ENCODE measurements around the gene RPL5.

The RPL5 gene

DNA sequence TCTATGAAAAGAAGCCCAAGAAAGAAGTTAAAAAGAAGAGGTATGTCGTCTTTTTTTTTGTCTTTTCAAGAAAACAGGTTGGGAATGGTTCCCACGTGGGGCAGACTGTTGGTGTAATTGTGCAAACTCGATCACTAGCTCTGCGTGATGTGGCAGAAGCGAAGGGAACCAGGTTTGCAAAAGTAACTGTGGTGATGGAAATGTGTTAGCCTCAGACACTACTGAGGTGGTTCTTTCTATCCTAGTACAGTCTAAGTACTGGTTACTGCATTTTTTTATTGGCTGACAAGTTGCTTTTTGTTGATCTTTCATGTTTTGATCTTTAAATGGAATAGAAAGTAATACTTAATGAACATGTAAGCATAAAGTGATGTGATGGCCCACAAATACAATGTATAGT, 8.8 kb downstream of the RPL5 start:
- no peak for DNase-seq (ENCODE audit: low read depth)
- in situ Hi-C loops (cut with HindIII; ENCODE audit: low sequenced_read_pairs), result no loop called here
- no peak overlapping the region for H3K4me3 ChIP-seq (ENCODE audit: low read depth, low read length)
- TF ChIP-seq, protein P1, sequence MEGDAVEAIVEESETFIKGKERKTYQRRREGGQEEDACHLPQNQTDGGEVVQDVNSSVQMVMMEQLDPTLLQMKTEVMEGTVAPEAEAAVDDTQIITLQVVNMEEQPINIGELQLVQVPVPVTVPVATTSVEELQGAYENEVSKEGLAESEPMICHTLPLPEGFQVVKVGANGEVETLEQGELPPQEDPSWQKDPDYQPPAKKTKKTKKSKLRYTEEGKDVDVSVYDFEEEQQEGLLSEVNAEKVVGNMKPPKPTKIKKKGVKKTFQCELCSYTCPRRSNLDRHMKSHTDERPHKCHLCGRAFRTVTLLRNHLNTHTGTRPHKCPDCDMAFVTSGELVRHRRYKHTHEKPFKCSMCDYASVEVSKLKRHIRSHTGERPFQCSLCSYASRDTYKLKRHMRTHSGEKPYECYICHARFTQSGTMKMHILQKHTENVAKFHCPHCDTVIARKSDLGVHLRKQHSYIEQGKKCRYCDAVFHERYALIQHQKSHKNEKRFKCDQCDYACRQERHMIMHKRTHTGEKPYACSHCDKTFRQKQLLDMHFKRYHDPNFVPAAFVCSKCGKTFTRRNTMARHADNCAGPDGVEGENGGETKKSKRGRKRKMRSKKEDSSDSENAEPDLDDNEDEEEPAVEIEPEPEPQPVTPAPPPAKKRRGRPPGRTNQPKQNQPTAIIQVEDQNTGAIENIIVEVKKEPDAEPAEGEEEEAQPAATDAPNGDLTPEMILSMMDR (IDR thresholded peaks at IDR 0.05; ENCODE audit: low read depth, low read length, missing control alignments), result no peak

DNA sequence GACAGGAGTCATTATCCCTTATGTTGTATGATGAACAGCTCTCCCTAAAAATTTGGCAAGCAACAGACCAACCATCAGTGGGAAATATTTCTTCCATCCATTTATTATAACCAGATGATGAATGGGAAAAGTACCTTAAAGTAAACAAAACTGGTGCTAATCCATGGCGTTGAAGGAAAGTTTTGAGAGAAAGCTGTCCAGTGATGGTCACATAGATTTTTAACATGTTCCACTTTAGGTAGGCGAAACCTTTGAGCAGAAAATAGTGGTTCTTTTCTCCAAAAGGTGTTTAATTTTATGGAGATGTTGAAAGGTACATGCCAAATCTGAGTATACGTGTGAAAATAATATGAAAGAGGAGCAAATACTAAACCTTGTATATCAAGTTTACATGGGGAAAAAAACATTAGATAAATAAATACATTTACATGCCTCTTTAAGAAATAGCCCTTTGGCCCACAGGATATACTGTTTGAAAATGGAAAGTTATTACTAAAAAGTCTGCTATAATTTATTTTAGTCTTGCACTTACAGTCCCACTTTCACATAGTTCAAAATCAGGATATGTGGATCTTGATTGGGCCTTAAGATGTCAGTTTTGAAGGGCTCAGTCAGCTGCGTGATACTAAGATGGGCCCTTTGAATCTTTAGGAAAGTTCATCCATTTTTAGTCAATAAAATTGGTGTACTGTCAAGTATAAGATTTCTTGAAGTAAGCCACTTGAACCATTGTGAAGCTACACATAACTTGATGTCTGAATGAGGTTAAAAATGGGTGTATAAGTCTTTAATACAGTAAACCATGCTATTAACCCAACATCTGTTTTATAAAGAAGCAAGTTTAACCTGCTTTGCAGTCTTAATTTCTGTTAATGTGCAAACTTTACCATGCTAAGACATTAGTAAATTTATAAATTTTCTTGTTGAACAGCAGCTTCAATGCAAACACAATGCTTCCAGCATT, 10.5 kb downstream of the RPL5 start:
- no peak overlapping the region for H3K4me3 ChIP-seq (ENCODE audit: low read depth, low read length)
- in situ Hi-C loops (cut with HindIII; ENCODE audit: low sequenced_read_pairs), result no loop called here
- no peak for DNase-seq (ENCODE audit: low read depth)
- TF ChIP-seq, protein P1 (IDR thresholded peaks at IDR 0.05; ENCODE audit: low read depth, low read length, missing control alignments), result no peak

DNA sequence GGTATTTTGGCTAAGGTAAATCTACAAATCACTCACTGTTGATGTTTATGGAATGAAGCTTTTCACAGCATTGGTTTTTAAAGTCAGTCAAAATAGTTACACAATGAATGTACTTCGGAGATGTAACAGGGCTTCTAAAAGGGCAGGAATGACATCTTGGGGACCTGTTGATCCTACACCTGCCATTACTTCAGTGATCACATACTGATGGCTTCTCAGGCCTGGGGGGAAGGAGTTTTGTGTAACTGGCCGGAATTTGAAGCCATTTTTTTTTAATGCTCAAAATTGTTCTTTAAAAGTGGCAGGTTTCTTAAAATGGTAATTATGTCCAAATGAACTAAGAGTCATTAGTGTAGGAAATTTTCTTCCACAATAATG, 11.2 kb downstream of the RPL5 start:
- in situ Hi-C loops (cut with HindIII; ENCODE audit: low sequenced_read_pairs), result no loop called here
- TF ChIP-seq, protein P1 (IDR thresholded peaks at IDR 0.05; ENCODE audit: low read depth, low read length, missing control alignments), result no peak
- DNase-seq (ENCODE audit: low read depth), result no peak
- no peak overlapping the region for H3K4me3 ChIP-seq (ENCODE audit: low read depth, low read length)

DNA sequence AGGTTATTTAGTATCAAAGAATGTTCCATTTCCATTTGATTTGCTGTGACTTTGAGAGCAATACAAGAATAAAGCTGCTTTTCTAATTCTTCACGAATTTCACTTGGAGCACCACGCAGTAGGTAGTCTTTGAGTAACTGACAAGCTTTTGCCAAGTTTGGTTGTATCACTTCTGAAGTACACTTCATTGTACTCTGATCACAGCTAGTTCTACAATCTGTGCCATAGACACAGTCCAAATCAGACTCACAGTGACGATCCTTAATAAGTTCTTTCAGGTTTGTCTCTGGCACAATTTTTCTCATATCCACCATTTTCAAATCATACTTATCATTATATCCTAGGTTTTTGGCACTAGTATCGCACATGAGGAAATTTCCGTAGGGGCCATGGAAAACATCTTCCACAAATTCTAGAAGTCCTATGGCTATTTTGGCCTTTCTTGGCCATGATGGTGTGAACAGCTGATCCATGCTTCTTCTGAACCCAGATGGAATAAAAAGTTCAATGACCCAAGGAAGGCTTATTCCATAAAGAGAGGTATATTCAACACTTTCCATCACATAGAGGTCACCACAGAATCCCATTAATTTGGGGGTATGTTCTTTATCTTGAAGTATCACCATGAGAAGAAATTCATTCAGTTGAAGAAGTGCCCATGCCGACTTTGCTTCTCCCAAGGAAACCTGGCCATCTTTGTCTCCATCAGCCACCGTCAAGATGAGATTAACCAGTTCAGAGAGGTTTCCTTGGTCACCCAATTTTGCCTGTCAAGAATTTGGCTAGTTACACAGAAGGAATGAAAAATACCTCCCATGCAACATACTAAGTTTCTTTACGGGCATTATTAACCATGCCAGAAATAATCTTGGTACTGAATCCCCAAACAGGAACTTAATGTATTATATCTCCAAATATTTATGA, 11.9 kb downstream of the RPL5 start:
- TF ChIP-seq, protein P1 (IDR thresholded peaks at IDR 0.05; ENCODE audit: low read depth, low read length, missing control alignments), result no peak
- DNase-seq (ENCODE audit: low read depth), result no peak
- in situ Hi-C loops (cut with HindIII; ENCODE audit: low sequenced_read_pairs), result no loop called here
- H3K4me3 ChIP-seq (ENCODE audit: low read depth, low read length), result no peak overlapping the region

DNA sequence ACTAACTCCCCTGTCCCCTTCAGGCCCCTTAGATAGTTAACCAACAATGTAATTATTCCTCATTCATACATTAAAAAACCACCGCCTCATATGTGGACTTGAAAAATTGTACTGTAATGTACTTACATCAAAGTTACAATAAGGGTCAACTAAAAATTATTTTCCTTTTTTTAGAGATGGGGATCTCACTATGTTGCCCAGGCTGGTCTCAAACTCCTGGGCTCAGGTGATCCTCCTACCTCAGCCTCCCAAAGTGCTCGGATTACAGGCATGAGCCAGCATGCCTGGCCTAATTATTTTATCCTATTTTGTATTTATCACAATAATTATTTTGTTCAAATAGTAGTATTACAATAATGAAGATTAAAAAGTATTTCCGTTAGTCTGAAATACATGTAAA, 12.6 kb downstream of the RPL5 start:
- DNase-seq (ENCODE audit: low read depth), result no peak
- no peak overlapping the region for H3K4me3 ChIP-seq (ENCODE audit: low read depth, low read length)
- in situ Hi-C loops (cut with HindIII; ENCODE audit: low sequenced_read_pairs), result no loop called here
- TF ChIP-seq, protein P1 (IDR thresholded peaks at IDR 0.05; ENCODE audit: low read depth, low read length, missing control alignments), result no peak

DNA sequence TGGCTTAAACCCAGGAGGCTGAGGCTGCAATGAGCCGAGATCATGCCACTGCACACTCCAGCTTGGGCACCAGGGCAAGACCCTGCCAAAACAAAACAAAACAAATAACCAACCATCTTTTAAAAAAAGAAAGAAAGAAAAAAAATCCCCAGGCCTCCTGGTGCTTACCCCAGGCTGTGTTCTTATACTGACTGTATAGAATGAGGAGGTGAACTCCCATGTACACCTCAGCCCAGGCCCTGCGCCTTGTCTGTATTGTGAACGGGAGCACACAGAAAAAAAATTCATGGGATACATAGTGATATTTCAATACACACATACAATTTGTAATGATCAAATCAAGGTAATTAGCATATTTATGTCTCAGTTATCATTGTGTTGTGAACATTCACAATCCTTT, 14.1 kb downstream of the RPL5 start:
- in situ Hi-C loops (cut with HindIII; ENCODE audit: low sequenced_read_pairs), result no loop called here
- no peak for DNase-seq (ENCODE audit: low read depth)
- no peak overlapping the region for H3K4me3 ChIP-seq (ENCODE audit: low read depth, low read length)
- TF ChIP-seq, protein P1 (IDR thresholded peaks at IDR 0.05; ENCODE audit: low read depth, low read length, missing control alignments), result no peak

Data from astrocyte of the cerebellum (primary cell).